NCI-H774 (cell line): Measurements from ENCODE around the gene RAB35.

Source experiments
- DNase-seq: peaks from one replicate; lab custom pipeline; 2025; lab: John Stamatoyannopoulos, UW

The RAB35 gene

DNA sequence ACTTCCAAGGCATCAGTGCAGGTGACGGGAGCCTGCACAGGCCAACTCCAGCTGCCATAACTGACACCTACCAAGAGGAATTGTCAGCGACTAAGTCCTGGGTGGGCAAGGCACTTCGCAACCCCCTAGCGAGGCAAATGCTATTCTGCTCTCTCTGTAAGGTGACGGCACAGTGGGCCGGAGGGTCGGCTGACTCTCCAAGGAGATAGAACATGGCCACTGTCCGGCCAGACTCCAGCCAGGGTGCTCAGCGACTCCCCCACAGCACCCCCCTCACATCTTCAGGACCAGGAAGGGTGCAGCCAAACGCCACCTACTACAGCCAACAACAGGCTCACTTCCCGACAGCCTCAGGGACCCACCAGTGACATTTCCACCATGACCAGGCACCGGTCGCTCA lies 13.2 kb downstream of the RAB35 start:
- DNase-seq: no peak

DNA sequence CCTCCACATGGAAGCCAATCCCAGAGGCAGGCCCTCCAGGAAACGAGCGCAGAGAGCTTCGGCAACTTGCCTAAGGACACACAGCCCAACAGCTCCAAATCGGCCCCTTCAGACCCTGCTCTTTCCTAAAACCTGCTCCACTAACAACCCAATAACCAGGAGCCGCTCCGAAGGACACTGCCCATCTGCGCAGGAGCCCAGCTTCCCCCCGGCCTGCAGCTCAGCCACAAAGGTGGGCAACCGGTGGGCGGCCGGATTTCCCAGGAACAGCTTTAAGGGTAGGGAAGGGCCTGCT lies 13.6 kb downstream of the RAB35 start:
- DNase-seq: no peak

DNA sequence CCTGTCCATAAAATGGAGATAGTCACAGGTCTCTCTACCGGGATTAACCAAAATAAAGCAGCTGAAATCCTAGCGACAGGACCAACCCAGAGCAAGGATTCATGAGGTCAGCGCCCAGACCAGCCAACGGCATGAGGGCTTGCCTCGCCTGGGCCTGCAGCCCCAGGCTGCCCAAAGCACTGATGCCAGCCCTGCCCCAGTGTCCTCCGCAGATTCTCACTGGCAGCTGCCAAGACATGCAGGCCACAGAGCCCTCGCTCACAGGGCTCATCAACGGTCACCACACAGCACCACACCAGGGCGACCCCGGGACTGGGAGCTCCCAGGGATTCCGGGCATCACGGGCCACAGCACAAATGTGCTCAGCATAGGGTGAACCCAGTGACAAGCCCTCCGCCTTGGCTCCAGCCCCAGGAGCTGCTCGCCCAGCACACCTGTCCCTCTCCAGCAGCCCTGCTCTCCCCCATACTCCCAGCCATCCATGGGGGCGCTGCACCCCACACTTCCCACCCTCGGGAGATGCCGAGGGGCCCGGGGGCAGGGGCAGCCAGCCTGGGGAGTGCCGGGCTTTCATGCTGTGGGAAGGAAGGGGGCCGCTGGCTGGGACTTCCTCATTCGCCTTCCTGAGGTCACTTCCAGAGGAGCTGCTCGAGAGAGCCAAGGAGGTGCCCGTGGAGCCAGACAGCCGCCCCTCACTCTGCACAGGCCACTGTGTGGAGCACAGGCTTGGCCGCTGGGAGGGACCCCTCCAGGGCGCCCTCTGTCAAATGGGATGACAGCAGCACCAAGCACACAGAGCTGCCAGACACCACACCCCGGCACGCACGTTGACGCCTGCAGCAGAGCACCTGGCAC lies 14.1 kb downstream of the RAB35 start:
- no peak for DNase-seq

DNA sequence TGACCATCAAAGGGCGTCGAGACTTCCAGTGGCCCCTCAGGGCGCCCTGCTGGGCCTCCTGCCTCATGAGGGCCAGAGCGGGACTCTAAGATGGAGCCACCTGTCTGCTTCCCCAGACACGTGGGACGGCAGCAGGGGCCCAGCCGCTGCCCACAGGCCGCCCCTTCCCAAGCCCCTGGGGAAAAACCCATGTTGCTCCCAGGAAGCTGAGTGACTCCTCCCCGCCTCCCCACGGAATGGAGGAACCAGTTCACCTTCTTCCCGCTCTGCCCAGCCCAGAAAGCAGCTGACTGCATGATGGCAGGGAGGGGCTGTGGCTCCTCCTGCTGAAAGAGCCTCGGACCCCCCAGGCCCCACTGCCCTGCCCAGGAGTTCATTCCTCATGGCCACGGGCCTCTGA lies 14.9 kb downstream of the RAB35 start:
- no peak for DNase-seq

DNA sequence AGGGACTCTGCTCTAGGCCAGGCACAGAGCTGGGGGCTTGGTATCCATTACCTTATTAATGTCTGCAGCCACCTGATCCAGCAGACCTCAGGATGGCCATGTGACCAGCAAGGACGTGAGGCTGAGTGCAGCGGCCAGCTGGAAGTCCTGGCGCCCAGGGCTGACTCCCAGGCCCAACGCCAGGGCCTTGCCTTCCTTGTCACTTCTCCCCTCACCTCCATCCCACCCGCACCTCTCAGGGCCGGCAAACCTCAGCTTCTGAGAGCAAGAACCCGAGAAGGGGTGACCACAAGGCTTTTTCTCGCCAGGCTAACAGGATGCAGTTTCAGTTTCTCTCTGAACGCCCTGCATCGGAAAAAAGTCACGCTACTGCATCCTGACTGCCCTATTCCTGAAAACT lies 15.4 kb downstream of the RAB35 start:
- no peak for DNase-seq

DNA sequence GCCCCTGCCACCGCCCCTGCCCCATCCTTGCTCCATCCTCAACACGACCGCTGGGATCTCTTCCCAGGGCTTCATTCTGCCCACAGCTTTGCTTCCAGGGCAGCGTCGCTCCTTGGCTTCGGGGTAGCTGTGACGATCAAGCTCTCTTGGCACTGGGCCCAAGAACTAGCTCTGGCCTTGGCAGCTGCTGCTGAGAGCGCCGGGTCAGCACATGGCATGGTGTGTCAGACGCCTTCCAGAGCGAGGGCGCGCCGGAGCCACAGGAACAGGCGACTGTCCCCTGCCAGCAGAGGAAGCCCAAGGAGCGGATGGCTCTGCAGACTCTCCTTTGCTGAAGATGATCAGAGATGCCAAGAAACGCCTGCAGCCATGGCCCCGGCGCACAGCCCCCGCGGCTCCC lies 15.9 kb downstream of the RAB35 start:
- no peak for DNase-seq

DNA sequence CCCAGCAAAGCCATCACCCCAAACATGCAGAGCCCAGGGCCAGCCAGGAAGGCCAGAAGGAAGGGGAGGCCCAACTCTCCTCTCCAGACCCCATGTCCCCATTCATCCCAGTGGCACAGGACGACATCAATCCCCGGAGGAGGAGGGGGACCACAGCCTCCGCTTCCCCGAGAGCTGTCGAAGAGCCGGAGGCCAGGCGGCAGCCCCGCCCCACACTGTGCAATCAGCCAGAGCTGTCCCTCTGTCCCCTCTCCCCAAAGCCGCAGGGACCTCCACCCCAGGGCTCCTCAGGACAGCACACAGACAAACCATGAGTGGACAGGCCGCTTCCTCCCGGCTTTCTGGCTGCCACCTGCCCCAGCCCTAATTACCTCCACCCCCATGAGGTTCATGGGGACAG lies 16.8 kb downstream of the RAB35 start:
- no peak for DNase-seq

DNA sequence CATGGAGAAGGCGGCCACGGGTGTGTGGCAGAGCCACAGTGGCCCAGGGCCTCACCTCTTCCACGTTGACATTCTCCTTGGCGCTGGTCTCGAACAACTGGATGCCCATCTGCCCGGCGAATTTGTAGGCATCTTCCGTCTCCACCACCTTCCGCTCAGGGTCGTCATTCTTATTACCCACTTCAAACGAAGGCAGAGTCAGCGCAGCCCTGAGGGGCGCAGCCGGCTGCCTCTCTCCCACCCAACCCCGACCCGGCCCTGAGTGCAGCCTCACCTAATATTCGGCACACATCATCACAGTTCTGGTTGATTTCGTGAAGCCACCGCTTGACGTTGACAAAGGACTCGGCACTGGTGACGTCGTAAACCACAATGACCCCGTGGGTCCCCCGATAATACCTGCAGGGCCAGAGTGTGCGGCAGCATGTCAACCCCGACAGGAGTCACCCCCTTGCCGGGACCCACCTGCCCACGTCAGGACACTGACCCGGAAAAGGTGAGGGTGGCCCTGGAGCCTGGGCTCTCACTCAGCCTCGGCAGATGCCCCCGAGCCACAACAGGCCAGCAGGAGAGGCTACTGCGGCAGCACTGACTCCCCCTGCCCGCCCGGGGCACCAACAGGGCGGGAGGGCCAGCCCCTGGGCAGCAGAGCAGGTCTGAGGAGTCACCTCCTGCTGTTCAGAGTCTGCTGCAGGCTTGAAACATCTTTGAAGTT lies 17.6 kb downstream of the RAB35 start:
- no peak for DNase-seq

DNA sequence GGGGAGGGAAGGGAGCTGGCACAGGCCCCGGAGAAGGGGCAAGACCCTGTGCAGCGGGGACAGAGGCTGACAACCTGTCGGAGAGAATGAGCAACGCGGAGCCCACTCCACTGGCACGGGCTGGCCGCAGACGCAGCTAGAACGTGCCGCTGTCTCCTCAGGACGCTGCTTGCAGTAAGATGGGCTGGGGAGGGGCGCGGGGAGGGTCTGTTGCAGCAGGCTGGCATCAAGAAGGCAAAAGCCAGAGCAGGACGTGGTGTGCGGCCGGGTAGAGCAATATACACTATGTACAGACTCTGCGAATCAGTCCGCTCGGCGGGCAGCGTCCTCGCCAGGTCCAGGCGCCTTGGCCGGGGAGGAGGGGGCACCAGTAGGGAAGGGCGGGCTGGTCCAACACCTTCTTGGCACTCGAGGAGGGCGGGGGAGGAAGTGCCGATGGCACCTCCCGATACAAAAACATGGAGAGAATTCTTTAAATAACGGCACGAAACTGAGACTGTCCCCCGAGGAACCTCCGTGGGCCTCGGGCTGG lies 19.8 kb downstream of the RAB35 start:
- no peak for DNase-seq

DNA sequence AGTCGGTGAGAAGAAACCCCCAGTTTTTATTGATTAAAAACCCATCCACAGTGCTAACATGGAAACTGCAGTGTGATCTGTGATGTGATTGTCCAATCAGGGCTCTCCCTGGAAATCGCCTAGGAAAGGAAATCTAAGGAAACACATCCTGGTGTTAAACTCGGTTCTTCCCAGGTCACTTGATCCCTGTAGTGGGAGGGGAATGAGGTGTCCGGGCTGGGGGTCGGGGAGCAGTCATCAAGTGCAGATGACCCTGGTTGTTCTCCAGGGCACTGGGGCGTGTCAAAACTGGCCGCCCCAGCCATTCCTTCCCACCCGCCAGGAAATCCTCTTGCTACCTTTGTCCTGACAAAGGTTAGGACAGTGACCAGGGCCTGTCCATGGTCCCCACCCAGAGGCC lies 20.8 kb downstream of the RAB35 start:
- no peak for DNase-seq

DNA sequence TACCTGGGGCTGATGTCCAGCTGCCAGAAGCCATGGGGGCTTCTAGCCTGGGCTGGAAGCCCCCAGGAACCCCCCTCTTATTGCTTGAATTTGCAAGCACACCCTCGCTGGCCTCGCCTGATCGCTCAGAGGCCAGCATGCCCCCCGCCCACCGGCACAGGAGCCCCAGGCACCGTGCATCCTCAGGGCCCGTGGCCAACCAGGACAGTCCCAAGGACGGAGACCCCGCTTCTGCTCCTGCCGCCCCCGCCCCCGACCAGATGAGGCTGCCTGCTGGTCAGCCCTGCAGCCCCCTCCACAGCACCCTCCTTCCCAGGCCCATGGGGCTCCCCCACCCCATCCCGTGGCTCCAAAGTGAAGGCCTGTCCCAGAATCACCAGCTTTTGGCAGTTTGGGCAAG lies 21.2 kb downstream of the RAB35 start:
- DNase-seq: no peak

DNA sequence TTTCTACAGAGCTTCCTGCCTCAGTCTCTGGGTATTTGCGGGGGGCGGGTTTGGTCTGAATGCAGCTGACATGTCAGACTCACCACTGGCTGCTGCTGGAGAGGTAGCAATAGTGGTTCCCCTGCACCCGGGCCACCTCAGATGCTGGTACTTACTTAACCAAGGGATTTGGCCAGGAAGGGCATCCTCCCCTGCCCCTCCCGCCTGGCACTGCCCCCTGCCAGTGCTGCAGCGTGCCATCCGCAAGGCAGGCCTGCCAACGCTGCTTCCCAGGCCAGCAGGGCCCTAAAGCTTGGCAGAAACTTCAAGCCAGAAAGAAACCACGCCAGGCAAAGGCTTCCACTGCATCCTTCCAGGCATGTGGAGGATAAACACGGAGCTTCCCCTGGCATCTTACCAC lies 22.1 kb downstream of the RAB35 start:
- DNase-seq: no peak

DNA sequence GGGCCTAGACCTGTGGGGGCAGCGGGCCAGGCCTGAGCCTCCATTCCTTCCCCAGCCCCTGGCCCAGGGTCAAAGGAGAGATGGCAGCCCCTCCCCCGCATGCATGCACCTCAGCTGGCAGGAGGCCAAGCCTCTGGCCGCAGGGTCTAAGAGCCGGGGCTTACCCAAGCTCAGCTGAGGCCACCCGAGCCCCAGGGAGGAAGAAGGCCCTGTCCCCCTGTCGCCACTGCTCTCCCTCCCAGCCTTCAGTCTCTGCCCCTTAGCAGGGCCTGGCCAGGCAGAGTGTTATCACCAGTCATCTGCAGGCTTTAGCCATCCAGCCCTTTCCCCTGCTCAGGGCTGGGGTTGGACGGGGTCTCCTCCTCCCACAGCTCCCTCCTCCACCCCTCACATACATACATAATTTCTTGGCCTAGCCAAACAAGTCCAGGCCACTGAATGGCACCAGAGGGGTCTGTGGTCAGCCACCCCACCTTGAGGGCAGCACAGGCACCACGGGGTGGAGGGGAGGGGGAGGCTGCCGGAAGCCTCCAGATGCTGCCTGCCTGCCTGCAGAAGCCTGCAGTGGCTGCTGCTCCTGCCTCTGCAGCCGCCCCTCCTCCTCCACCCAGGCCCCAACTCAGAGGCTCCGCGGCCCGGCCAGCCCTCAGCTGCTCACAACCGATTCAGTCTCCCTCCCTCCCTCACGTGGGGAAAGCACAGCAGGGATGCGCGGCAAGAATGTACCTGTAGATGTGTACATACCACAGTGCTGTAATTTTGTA lies 22.8 kb downstream of the RAB35 start:
- DNase-seq: no peak

DNA sequence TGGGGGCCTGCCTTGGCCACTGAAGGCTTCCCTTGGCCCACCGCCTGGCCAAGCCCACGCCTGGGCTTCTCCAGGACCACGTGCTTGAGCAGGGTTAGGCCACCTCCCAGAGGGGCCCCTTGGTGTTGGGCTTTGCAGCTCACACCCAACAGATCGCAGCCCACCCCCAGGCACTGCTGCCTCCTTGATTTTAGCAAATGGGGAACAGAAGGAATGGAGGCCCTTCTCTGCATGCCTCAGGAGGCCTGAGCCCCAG lies 23.3 kb downstream of the RAB35 start:
- DNase-seq: no peak

DNA sequence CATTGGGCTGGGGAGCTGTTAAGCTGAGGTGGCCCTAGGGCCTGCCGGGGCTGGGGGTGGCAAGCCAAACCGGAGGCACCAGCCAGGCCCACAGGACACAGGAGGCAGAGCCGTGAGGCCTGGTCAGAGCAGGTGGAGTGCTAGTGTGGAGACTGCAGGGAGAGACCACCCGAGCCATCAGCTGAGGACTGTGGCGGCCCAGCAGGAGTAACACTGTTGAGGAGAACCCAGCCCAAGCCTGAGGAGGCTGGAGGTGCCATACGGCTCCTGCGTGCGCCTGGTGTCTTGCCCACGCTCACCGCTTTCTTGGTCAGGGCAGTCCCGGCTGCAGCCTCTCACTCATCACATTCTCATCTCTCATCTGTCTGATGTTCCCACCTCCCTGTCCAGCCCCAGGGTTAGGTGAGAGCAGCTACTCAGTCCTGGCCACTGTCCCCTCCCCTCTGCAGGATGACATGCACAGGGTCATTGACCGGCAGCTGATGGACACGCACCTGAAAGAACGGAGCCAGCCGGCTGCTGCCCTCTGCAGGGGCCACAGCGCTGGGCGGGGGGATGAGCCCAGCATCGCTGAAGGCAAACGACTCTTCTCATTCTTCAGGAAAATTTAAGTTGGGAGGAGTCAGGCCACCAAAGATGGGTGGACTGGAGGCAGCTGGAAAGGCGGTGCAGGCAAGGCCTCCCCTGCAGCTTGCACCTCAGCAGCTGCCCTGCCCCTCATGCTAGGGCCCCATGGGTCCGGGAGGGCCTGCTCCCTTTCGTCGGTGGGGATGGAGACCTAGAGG lies 23.8 kb downstream of the RAB35 start:
- DNase-seq: no peak

DNA sequence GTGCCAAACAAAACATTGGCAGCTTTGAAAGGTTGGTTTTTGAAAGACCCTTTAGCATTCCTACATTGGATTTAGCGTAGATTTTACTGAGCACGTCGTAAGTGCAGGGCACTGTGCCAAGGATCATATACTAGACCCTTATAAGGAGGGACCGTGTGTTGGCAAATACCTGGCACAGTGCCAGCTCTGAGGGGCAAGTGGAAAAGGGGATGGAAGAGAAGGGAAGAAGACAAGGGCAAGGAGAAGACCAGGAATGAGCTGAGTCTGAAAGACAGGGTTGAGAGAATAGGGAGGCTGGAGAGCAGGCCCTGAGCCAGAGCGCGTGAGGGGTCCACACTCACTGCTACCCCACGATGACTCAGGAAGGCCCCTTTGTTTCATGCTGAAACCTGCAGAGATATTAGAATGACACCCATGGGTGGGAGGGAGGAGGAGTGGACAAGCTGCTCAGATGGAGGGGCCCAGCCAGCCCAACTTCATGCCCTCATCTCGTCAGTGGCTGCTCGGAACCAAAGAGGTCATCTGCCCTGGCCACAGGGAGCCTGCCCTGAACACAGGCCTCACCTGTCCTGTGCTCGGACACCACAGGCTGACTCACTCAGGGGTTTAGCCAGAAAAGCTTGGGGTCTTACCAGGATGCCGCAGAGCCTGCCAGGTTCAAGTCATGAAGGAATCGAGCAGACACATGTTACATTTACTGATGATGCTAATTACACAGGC lies 25.0 kb downstream of the RAB35 start:
- DNase-seq: no peak

DNA sequence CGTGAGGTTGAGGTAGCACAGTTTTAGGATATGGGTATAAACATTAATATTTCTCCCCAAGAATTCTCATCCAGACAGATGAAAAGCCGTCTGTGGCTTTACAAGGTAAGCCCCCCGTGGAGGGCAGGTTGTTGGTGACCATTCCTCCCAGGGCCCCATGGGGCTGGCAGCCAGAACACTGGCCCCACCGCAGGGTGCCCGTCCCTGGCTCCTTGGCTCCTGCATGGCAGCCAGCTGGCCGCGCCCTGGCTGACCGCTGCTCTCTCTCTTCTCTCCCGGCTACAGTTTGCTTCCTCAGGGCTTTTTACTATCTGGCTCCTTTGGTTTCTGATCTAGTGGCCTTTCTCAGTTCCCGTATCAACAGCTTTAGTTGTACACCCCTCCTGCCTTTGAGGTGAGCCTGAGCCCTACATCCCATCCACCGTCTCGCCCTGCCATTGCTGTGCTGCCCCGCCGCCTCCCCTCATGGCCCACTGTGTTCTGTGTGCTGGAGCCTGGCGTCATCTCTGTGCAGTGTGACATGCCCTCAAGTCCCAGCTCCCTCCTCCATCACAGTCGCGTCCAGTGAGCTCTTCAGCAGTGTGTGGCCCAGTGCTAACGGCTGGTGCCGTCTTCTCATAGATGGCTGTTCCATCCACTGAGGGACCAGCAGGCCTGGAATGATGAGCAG lies 25.8 kb downstream of the RAB35 start:
- no peak for DNase-seq

DNA sequence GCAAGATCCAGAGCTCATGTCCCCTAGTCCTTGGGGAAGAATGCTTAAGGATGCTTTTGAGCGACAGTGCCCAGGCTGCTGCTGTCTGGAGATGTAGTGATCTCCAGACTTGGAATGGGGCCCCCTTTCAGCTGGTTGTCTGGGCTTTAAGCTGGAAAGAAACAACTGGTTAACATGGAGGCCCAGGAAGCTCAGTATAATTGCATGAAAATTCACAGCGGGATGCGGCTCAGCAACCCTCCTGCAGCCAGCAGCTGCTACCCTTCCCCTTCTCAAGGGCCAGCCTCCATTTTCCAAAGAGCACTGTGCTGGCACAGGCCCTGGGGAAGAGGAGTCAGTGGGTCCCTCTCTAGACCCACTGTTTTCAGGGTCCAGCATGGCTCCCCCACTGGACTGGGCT lies 26.3 kb downstream of the RAB35 start:
- DNase-seq: no peak

DNA sequence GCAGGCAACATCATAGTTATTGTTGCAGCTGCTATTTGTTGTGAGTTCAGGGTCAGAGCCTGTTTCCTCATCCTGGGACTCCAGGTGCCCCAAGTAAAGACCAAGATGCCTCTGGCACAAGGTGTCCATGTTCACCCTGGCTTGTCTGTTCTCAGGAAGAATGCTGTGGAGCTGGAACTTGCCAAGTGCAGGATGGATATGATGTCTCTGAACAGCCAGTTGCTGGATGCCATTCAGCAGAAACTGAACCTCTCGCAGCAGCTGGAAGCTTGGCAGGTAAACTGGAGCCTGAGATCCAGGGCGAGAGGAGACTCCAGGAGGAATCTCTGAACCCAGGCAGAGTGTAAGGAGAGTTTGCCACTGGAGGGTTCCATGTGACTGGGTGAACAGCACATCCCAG lies 26.8 kb downstream of the RAB35 start:
- no peak for DNase-seq

DNA sequence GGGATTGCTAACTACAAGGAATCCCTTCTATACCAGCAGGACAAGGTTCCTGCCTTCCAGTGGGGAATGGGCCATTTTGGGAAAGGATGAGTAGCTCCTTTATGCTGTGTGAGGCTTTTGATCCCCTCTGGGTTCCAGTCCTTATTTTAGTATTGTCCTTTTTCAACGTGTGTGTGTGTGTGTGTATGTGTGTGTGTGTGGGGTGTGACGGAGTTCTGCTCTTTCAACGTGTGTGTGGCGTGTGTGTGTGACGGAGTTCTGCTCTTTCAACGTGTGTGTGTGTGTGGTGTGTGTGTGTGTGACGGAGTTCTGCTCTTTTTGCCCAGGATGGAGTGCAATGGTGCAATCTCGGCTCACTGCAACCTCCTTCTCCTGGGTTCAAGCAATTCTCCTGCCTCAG lies 27.4 kb downstream of the RAB35 start:
- DNase-seq: no peak
